SK-N-SH (cell line): ENCODE data around the gene DGKZ. TPM values are rescaled to one million over a fixed set of nuclear protein-coding genes. Genes with fewer than 3 reads are reported as not detected.

Experiments
- CTCF ChIA-PET: fragments of 300-600, 350-600 bp; formaldehyde crosslinking; extraction: SDS; loops from one replicate; lab custom pipeline; 2021; lab: Yijun Ruan, JAX
- POLR2A ChIA-PET: fragments of 350-600 bp; sonication (Branson Sonifier 250); formaldehyde crosslinking; extraction: SDS; loops from one replicate; lab custom pipeline; 2020; ENCODE audit warnings: antibody characterized with exemption, inconsistent platforms; lab: Yijun Ruan, JAX
- DNase-seq: peaks from one replicate; pipeline ENCODE4 v3.0.0; 2012
- H2AFZ ChIP-seq: fragments of 200-600 bp; sonication (generic); 2 replicates; pipeline ENCODE4 v1.8.1; 2016; ENCODE audit warnings: antibody characterized with exemption, mild to moderate bottlenecking, low read depth
- H3F3A ChIP-seq: fragments of 200-600 bp; sonication (generic); replicated peaks from 2 replicates; pipeline ENCODE3; 2016; ENCODE audit warnings: antibody characterized with exemption, mild to moderate bottlenecking; ENCODE audit not compliant: insufficient read depth
- H3K27ac ChIP-seq, 2 experiments: fragments of 200-500 bp in 1 of 2; fragments of 200-600 bp in 1 of 2; sonication (Bioruptor generic) in 1 of 2; sonication (generic), shearing (Covaris generic) in 1 of 2; 2 replicates each; pipeline versions ENCODE4 v1.5.1 to v1.6.1; 2014 to 2016; ENCODE audit warnings: low read depth in 2 of 2, inconsistent platforms in 1 of 2, low read length in 1 of 2, mild to moderate bottlenecking in 1 of 2, mixed read lengths in 1 of 2
- H3K27me3 ChIP-seq: fragments of 200-600 bp; sonication (generic), shearing (Covaris generic); 2 replicates; pipeline ENCODE4 v1.6.1; 2016; ENCODE audit warnings: mixed run types; ENCODE audit not compliant: insufficient read depth
- H3K36me3 ChIP-seq, 2 experiments: fragments of 200-500 bp in 1 of 2; fragments of 200-600 bp in 1 of 2; sonication (Bioruptor generic) in 1 of 2; sonication (generic) in 1 of 2; replicated peaks in 1 of 2; 2 replicates each; pipeline versions ENCODE3 to v1.5.1; 2014 to 2016; ENCODE audit warnings: low read length in 1 of 2, mild to moderate bottlenecking in 1 of 2; ENCODE audit not compliant: insufficient read depth in 2 of 2, control insufficient read depth in 1 of 2
- H3K4me1 ChIP-seq, 2 experiments: fragments of 200-500 bp in 1 of 2; fragments of 200-600 bp in 1 of 2; sonication (Bioruptor generic) in 1 of 2; sonication (generic), shearing (Covaris generic) in 1 of 2; 2 replicates each; pipeline versions ENCODE4 v1.5.1 to v1.6.1; 2014 to 2016; ENCODE audit warnings: low read depth in 1 of 2, low read length in 1 of 2, mixed run types in 1 of 2; ENCODE audit not compliant: insufficient read depth in 2 of 2, control insufficient read depth in 1 of 2
- H3K4me2 ChIP-seq: fragments of 200-600 bp; sonication (generic), shearing (Covaris generic); 2 replicates; pipeline ENCODE4 v1.6.1; 2017; ENCODE audit warnings: mixed run types
- H3K4me3 ChIP-seq, 2 experiments: fragments of 200-500 bp in 1 of 2; fragments of 200-600 bp in 1 of 2; sonication (Bioruptor generic) in 1 of 2; sonication (generic), shearing (Covaris generic) in 1 of 2; 2 replicates each; pipeline versions ENCODE4 v1.5.1 to v1.8.1; 2014 to 2016; ENCODE audit warnings: low read depth in 2 of 2, inconsistent platforms in 1 of 2, low read length in 1 of 2, mild to moderate bottlenecking in 1 of 2, mixed read lengths in 1 of 2, moderate library complexity in 1 of 2
- H3K79me2 ChIP-seq: fragments of 200-600 bp; sonication (generic); 2 replicates; pipeline ENCODE4 v1.8.1; 2017; ENCODE audit warnings: mild to moderate bottlenecking; ENCODE audit not compliant: insufficient read depth
- H3K9ac ChIP-seq: fragments of 200-600 bp; sonication (generic); 2 replicates; pipeline ENCODE4 v1.6.1; 2017; ENCODE audit warnings: mixed run types
- H3K9me2 ChIP-seq: fragments of 200-600 bp; sonication (generic); 2 replicates; pipeline ENCODE4 v1.6.1; 2017; ENCODE audit warnings: mixed run types
- H3K9me3 ChIP-seq: fragments of 200-600 bp; sonication (generic); 2 replicates; pipeline ENCODE4 v1.6.1; 2017; ENCODE audit warnings: mixed run types, mild to moderate bottlenecking, moderate library complexity
- H4K20me1 ChIP-seq: fragments of 200-600 bp; sonication (generic); 2 replicates; pipeline ENCODE4 v1.6.1; 2017; ENCODE audit warnings: mild to moderate bottlenecking, mixed run types; ENCODE audit not compliant: insufficient read depth
- ELF1 ChIP-seq: IDR thresholded peaks from 2 replicates; pipeline ENCODE4 v1.4.0; 2012
- EP300 ChIP-seq, 2 experiments: IDR thresholded peaks; 2 replicates each; pipeline versions ENCODE4 v1.4.0 to v1.6.1; 2012; ENCODE audit warnings: borderline replicate concordance in 1 of 2, low read depth in 1 of 2, low read length in 1 of 2
- FOXJ3 ChIP-seq: sonication (generic); formaldehyde crosslinking; IDR thresholded peaks from 2 replicates; pipeline ENCODE4 v1.5.1; 2020; ENCODE audit warnings: mild to moderate bottlenecking, missing genetic modification reagents
- FOXM1 ChIP-seq: IDR thresholded peaks from 2 replicates; pipeline ENCODE4 v1.4.0; 2012; ENCODE audit warnings: low read depth, mild to moderate bottlenecking
- GATA2 ChIP-seq: sonication (generic); formaldehyde crosslinking; IDR thresholded peaks from 2 replicates; pipeline ENCODE4 v1.5.0; 2020; ENCODE audit warnings: mild to moderate bottlenecking, missing genetic modification reagents
- IRF3 ChIP-seq: fragments of 150-350 bp; IDR thresholded peaks from 2 replicates; pipeline ENCODE4 v1.6.1; 2016; ENCODE audit warnings: mild to moderate bottlenecking, low read depth, low read length
- JUND ChIP-seq: IDR thresholded peaks from 2 replicates; pipeline ENCODE4 v1.4.0; 2012
- MXI1 ChIP-seq: IDR thresholded peaks from 2 replicates; pipeline ENCODE4 v1.6.1; 2012; ENCODE audit warnings: mild to moderate bottlenecking, low read depth, low read length, improper control_type of control experiment
- NRF1 ChIP-seq: IDR thresholded peaks from 2 replicates; pipeline ENCODE4 v1.6.1; 2012; ENCODE audit warnings: low read depth, mild to moderate bottlenecking, low read length
- PBX3 ChIP-seq: IDR thresholded peaks from 2 replicates; pipeline ENCODE4; 2012
- POLR2AphosphoS5 ChIP-seq: IDR thresholded peaks from 2 replicates; pipeline ENCODE4 v1.6.1; 2012; ENCODE audit warnings: low read depth, low read length
- RFX5 ChIP-seq: IDR thresholded peaks from 2 replicates; pipeline ENCODE4 v1.6.1; 2012; ENCODE audit warnings: mild to moderate bottlenecking, improper control_type of control experiment, low read length
- RXRA ChIP-seq: IDR thresholded peaks from 2 replicates; pipeline ENCODE4 v1.4.0; 2012; ENCODE audit warnings: low read depth, mild to moderate bottlenecking, borderline replicate concordance
- TAF1 ChIP-seq: IDR thresholded peaks from 2 replicates; pipeline ENCODE4 v1.6.1; 2012; ENCODE audit warnings: low read depth, mild to moderate bottlenecking, low read length, moderate library complexity, borderline replicate concordance
- TCF12 ChIP-seq: IDR thresholded peaks from 2 replicates; pipeline ENCODE4 v1.4.0; 2012
- USF1 ChIP-seq: IDR thresholded peaks from 2 replicates; pipeline ENCODE4 v1.4.0; 2012; ENCODE audit warnings: low read depth, borderline replicate concordance
- USF2 ChIP-seq: fragments of 150-350 bp; IDR thresholded peaks from 2 replicates; pipeline ENCODE4 v1.6.1; 2017; ENCODE audit warnings: antibody characterized with exemption, low read length, low read depth, borderline replicate concordance
- YY1 ChIP-seq: IDR thresholded peaks from 2 replicates; pipeline ENCODE4 v1.4.0; 2012; ENCODE audit warnings: low read depth, mild to moderate bottlenecking
- ZBTB33 ChIP-seq: IDR thresholded peaks from 2 replicates; pipeline ENCODE4 v1.4.0; 2012; ENCODE audit warnings: low read depth, borderline replicate concordance
- WGBS: methylation state at CpG from one replicate; pipeline ENCODE4 v1.1.6; 2017; ENCODE audit warnings: low lambda C conversion rate; 5-methylcytosine and 5-hydroxymethylcytosine counted together
- polyA plus RNA-seq, 3 experiments: library from polyadenylated mRNA; depleted of rRNA; stranded (reverse); fragments of >200 nt; gene quantifications; 2 replicates each; pipeline ENCODE4 v1.2.3, GENCODE V29; 2012
- TF ChIP-seq, protein P1 (sequence below): IDR thresholded peaks from 2 replicates; pipeline ENCODE4 v1.6.1; 2012; ENCODE audit warnings: mild to moderate bottlenecking, low read depth, low read length, moderate library complexity

DGKZ gene
- polyA plus RNA-seq, 1 of the 3 experiments (the other 2 are of a cell fraction) = 33.2 TPM

DNA sequence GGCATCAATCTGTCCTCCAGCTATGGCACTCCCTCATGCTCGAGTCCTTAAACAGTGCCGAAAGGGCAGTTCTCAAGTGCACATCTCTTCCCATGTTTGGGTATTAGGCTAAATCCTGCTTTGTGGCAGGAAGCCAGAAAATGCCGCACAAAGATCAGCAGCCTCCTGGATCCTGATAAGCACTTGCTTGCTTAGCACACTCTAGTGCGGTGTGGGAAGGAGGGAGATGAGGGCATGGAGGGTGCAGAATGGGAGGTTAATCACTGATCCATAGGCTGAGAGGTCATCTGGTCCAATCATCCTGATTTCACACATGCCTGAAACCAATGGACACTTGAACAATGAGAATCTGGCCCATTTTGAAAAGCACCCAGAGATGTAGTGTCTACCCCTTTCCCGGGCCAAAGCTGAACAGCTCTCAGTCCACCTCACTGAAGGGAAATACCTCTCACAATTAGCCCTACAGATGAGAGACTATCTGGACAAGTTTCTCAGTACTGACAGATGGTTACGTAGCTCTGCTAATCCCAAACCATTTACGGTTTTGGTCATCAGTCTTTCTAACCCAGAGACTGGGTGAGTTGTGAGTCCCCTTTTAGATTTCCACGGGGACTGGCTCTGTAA, 74.1 kb downstream of the DGKZ start (continued):
- TF ChIP-seq ZBTB33 = no peak
- no peak for TF ChIP-seq USF2
- TF ChIP-seq RFX5 = no peak
- no peak for TF ChIP-seq FOXM1
- TF ChIP-seq IRF3 = no peak
- no peak for TF ChIP-seq JUND
- no peak for TF ChIP-seq USF1

DNA sequence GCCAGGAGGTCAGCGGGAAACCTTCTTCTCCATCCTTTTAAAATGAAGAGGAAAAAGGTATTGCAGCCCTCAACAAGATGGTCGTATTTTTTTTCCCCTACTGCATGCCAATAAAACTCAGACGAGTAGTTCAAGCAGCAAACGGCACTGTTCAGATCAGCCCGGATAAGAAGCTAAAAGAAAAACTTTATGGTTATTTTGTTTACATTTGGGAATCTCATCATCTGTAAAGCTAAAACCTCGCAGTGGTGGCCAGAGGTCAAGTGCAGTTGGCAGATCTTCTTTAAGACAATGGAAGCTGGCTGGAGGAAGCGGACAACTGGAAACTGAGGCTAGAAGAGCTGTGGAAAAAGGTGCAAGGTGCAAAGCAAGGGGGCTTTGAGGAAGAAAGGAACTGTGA, 75.3 kb downstream of the DGKZ start:
- H3K27me3 ChIP-seq = no peaks in the 10 kb centered on the region
- H4K20me1 ChIP-seq = no peaks in the 10 kb centered on the region
- H3K4me3 ChIP-seq = no peak overlapping the region
- no peaks in the 10 kb centered on the region for H3K79me2 ChIP-seq
- no peak overlapping the region for H3K27ac ChIP-seq
- H3K4me2 ChIP-seq = no peak overlapping the region
- H3K9me2 ChIP-seq = no peaks in the 10 kb centered on the region
- DNase-seq = no peak
- ChIA-PET POLR2A (no interaction called here), CTCF (interaction anchor here (0.9 to 2.9 kb wide), 5 partner anchors 14 to 115 kb away, joined by 3 to 8 read pairs (median 4); no protein-coding TSS in a partner anchor)
- peaks cover 5 to 11% of the 10 kb centered on the region in 2 experiments; a peak in 2 of 4 replicates for H3K4me1 ChIP-seq
- no peak overlapping the region for H3K9ac ChIP-seq
- no peaks in the 10 kb centered on the region for H3K9me3 ChIP-seq
- peaks cover 0 to 17% of the 10 kb centered on the region in 2 experiments for H3K36me3 ChIP-seq
- no peaks in the 10 kb centered on the region for H3F3A ChIP-seq
- H2AFZ ChIP-seq = no peak overlapping the region
- WGBS = 89% methylated on average over 7 of the region's 7 CpGs
- TF ChIP-seq FOXJ3 (CRISPR knock-in tag) (no peak), NRF1 (no peak), GATA2 (CRISPR knock-in tag) (no peak), PBX3 (no peak), TAF1 (no peak), YY1 (no peak), ELF1 (no peak), TCF12 (no peak), EP300 (IDR thresholded peaks at IDR 0.05; ENCODE audit: borderline replicate concordance in 1 of 2, low read depth in 1 of 2, low read length in 1 of 2) (no peak), RXRA (no peak), POLR2AphosphoS5 (no peak), FOXM1 (no peak), MXI1 (no peak), IRF3 (no peak)
- TF ChIP-seq, protein P1, sequence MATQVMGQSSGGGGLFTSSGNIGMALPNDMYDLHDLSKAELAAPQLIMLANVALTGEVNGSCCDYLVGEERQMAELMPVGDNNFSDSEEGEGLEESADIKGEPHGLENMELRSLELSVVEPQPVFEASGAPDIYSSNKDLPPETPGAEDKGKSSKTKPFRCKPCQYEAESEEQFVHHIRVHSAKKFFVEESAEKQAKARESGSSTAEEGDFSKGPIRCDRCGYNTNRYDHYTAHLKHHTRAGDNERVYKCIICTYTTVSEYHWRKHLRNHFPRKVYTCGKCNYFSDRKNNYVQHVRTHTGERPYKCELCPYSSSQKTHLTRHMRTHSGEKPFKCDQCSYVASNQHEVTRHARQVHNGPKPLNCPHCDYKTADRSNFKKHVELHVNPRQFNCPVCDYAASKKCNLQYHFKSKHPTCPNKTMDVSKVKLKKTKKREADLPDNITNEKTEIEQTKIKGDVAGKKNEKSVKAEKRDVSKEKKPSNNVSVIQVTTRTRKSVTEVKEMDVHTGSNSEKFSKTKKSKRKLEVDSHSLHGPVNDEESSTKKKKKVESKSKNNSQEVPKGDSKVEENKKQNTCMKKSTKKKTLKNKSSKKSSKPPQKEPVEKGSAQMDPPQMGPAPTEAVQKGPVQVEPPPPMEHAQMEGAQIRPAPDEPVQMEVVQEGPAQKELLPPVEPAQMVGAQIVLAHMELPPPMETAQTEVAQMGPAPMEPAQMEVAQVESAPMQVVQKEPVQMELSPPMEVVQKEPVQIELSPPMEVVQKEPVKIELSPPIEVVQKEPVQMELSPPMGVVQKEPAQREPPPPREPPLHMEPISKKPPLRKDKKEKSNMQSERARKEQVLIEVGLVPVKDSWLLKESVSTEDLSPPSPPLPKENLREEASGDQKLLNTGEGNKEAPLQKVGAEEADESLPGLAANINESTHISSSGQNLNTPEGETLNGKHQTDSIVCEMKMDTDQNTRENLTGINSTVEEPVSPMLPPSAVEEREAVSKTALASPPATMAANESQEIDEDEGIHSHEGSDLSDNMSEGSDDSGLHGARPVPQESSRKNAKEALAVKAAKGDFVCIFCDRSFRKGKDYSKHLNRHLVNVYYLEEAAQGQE = no peak
